CD4-positive, alpha-beta T cell treated with Interleukin-15 for 4 hours (primary cell): Measurements from ENCODE around the gene DNASE2.

Source experiments
- DNase-seq: peaks from one replicate; pipeline ENCODE4 v3.0.0-alpha.2; 2020; ENCODE audit warnings: low spot score

Gene DNASE2

DNA sequence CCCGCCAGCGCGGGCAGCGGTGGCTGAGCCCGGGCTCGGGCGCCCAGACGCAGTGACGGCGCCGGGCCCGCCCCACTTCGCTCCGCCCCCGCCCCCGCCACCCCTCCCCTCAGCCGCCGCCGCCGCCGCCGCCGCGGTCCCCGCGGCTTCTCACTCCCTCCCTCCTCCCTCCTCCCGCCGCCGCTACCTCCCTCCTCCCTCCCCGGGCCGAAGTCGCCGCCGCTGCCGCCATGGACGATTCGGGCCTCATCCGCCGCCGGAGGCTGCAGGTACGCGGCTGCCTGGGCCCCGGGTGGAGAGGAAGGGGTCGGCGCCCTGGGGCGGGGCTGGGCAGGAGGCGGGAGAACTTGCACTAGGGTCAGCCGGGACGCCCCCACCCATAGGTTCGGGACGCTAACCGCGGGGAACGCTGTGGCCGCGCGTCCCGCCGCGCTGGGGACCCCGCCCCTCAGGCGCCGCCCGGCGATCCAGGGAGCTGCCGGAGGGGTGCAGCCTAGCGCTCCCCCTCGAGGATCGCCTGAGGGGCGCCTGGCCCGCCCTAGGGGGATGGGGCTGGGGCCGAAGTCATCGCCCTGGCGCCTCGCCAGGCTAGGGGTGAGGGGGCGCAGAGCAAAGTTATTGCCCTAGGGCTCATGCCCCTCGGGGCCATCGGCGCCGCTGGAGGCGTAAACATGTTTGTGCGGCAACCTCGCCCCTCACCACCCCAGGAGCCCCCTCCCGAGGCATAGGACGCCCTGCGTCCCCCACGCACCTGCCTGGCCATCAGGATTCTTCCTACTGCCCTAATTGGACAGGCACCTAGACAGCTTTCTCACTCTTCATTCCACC, 47.3 kb downstream of the DNASE2 start:
- DNase-seq = peak; percentile 27

DNA sequence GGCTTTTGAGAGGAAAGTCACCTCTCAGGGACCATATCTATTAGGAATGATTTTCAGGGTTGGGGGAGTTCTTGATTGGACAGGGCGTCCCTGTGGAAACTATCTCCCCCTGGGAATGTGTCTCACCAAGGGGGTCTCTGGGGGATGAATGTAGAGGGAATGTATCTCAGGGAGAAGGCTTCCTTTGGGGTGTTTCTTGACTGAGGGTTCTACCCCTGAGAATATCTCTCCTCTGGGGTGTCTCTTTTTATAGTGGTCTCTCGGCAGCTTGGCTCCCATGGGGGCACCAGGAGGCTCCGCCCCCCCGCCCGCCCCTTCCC, 47.9 kb downstream of the DNASE2 start:
- DNase-seq = no peak

DNA sequence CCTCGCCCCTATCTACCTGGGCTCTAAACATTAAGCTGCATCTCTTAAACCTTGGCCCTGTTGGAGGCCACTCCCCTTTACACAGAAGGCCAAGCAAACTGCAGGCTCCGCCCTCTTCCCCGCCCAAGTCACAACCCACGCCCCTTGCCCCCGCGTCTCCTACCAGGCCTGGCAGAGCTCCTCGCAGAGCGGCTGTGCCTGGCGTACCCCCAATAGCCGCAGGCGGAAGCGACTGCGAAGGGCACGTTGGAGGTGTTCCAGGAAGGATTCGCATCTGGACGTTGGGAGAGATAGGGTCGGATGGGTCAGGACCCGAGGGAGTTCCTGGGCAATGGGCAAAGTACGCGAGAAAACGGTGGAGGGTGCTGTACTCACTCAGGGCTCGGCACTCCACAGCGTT, 52.8 kb downstream of the DNASE2 start:
- DNase-seq = no peak

DNA sequence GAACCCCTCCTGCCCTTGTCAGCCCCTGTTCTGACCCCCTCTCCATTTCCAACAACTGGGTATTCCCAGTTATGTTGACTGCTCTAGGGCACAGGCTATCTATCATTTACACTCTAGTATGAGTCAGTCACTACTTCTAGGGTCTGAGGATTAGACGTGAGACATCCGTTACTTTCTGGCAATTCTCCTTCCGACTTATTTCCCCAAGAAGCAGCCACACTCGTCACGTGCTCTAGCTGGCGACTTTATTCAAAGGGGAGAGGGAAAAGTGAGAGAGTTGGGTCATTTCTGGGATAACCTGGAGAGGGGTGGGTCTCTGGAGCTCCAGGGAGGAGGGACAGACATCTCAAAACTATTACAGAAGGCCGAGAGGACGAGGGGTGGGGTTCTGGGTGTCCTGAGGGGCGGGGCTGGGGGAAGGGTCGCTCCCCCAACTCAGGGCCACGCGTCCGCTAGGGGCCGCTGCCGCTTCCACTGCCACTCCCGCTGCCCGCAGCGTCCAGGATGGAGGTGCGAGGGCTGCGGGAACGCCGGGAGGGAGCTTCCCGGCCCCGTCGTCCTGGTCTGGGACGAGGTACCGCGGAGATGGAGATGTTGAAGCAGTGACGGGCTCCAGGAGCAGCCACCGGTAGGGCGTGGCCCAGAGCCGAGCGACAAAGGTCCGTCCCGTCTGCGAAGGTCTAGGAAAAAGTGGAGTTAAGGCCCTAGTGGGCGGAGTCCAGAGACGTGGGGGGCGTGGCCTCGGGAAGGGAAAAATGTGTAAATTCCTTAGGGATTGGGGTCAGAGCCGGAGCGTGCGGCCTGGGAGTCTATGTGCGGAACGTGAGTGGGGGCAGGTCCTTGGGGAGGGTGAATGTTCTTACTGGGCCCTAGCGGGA, 55.8 kb downstream of the DNASE2 start:
- DNase-seq = no peak
